IPS-18c (cell line): Measurements from ENCODE around the gene PTPRN2.
"Not testable (repeated sequence)": the region's sequence is repeated elsewhere in the genome, so short reads cannot be mapped to it uniquely, and the experiment has no call there.

Experiments
- H3K4me3 ChIP-seq: 2 replicates; pipeline ENCODE4 v1.7.0; 2013; ENCODE audit warnings: low read depth, mild to moderate bottlenecking, low read length, moderate library complexity; ENCODE audit not compliant: insufficient read depth
- H3K9me3 ChIP-seq: one replicate; pipeline ENCODE4 v1.6.1; 2013; ENCODE audit warnings: mild to moderate bottlenecking, low read length, moderate library complexity; ENCODE audit not compliant: control insufficient read depth, insufficient read depth

The PTPRN2 gene

GRCh38 chr7:157599491-157599890 is 988.1 kb downstream of the PTPRN2 start:
- peaks cover 44% of the 10 kb centered on the region for H3K9me3 ChIP-seq
- no peak overlapping the region for H3K4me3 ChIP-seq

DNA sequence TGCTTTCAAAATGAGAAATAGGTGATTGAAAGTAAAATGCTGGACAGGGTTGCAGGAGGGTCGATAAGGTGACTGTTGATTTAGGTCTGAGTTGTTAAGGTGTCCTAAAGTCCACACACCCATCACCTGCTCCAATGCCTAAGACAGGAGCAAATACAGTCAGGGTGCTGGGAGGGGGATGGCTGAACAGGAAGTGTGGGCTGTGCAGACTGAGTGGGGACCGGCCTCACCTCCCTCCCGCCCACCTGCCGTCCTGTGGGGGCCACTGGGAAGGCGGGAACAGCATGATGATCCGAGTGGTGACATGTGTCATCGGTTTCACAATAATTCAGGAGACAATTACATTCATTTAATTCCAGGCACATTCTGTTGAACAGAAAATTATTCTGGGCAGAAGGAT is 990.1 kb downstream of the PTPRN2 start:
- no peak overlapping the region for H3K4me3 ChIP-seq
- H3K9me3 ChIP-seq = peaks cover 34% of the 10 kb centered on the region

DNA sequence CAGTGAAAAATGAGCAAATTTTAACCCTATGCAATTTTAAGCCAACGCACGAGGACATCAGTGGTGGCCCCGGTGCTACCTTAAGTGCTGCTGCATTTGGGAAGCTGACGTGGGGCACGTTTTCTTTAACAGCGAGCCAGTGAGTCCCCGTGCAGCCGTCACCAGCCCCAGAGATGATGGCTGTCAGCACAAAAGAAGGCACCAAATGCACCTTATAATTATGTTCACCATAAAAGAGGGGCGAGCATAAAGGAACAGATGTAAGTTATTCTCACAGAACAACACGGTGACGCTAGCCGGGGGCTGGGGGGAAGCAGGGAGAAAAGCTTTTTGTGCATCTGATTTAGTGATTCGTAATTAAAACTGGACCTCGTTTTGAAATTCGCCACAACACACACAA is 990.7 kb downstream of the PTPRN2 start:
- H3K4me3 ChIP-seq = no peak overlapping the region
- H3K9me3 ChIP-seq = peaks cover 30% of the 10 kb centered on the region

GRCh38 chr7:157596471-157596870 is 991.2 kb downstream of the PTPRN2 start:
- peaks cover 29% of the 10 kb centered on the region for H3K9me3 ChIP-seq
- no peak overlapping the region; the same call in 1 of the 2 replicates for H3K4me3 ChIP-seq

- H3K4me3 ChIP-seq = no peak overlapping the region
- H3K9me3 ChIP-seq = peaks cover 29% of the 10 kb centered on the region
Measured at GRCh38 chr7:157596026-157596425, 991.6 kb downstream of the PTPRN2 start.

- Histone ChIP-seq H3K4me3 (no peak overlapping the region; the same call in 1 of the 2 replicates), H3K9me3 (peaks cover 28% of the 10 kb centered on the region)
Measured at GRCh38 chr7:157595086-157595855, 992.4 kb downstream of the PTPRN2 start.

DNA sequence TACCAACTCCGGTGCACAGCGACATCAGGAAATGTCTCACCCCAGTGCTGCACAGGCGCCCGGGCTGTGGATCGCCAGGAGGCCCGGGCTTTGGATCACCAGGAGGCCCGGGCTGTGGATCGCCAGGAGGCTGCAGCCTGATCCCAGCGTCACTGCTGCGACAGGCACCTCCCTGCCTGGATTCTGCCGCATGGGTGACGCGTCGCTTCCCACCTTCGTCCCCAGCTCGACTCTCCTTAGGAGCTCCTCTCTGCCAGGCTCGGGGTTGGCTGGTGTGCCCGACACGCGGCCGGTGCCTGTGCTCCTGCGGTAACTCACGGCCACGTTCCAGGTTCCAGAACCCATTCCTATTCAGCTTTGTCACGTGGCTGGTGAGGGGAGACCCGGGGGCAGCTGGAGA is 993.3 kb downstream of the PTPRN2 start:
- H3K9me3 ChIP-seq = peaks cover 32% of the 10 kb centered on the region
- H3K4me3 ChIP-seq = no peak overlapping the region

- H3K9me3 ChIP-seq = peaks cover 32% of the 10 kb centered on the region
- H3K4me3 ChIP-seq = no peak overlapping the region
Measured at GRCh38 chr7:157593541-157593940, 994.1 kb downstream of the PTPRN2 start.

DNA sequence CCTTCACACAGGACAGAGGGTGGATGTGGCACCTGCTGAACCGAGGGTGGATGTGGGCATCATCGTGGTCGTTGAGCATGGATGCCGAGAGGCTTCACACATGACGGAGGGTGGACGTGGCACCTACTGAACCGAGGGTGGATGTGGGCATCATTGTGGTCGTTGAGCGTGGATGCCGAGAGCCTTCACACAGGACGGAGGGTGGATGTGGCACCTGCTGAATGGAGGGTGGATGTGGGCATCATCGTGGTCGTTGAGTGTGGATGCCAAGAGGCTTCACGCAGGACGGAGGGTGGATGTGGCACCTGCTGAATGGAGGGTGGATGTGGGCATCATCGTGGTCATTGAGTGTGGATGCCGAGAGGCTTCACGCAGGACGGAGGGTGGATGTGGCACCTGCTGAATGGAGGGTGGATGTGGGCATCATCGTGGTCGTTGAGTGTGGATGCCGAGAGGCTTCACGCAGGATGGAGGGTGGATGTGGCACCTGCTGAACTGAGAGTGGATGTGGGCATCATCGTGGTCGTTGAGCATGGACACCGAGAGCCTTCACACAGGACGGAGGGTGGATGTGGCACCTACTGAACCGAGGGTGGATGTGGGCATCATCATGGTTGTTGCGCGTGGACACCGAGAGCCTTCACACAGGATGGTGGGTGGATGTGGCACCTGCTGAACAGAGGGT is 994.8 kb downstream of the PTPRN2 start:
- H3K4me3 ChIP-seq = not testable (repeated sequence)
- H3K9me3 ChIP-seq = peaks cover 32% of the 10 kb centered on the region

DNA sequence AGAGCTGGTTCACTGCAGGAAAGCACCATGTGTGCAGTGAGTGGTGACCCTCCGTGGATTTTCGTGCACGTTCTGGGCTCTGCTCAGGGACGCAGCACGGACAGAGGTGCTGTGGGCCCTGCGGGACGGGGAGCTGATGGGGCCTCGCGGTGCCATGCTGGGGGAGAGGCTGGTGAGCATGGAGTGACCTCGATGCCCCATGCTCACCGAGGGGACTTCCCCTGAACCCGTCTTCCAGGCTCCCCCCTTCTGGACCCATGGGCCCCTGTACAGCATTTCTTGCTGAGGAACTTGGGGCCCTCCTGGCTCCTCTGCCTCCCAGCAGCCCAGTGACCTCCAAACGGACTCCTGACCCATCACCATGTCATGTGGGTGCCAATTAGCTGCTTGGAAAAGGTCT is 997.1 kb downstream of the PTPRN2 start:
- H3K9me3 ChIP-seq = peaks cover 22% of the 10 kb centered on the region
- H3K4me3 ChIP-seq = no peak overlapping the region; the same call in 1 of the 2 replicates

- peaks cover 26% of the 10 kb centered on the region for H3K9me3 ChIP-seq
- H3K4me3 ChIP-seq = no peak overlapping the region
Measured at GRCh38 chr7:157589680-157590079, 997.9 kb downstream of the PTPRN2 start.

DNA sequence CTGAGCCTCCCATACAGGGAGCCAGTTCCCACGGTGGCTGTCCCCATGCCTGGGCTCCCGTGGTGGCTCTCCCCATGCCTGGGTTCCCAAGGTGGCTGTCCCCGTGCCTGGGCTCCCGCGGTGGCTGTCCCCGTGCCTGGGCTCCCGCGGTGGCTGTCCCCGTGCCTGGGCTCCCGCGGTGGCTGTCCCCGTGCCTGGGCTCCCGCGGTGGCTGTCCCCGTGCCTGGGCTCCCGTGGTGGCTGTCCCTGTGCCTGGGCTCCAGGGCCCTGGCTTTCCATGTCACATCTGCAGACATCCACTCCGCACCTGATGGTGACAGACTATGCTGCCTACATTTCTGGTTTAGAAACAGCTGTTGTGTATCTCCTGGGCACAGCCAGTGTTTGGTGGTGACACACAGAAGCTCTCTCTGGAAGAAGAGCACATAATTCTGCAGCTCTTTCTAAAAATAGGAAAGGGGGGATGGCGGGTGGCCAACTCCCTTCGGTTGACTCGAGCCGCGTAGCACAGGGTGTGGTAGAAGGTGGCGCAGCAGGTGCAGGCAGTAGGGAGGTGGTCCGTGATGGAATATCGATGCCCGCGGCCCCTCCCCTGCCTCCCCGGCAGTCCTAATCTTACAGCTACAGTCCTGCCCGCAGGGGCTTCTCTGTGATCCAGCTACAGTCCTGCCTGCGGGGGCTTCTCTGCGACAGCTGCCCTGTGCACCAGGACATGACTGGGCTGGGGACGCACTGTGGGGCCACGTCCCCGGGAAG is 999.6 kb downstream of the PTPRN2 start:
- H3K9me3 ChIP-seq = peaks cover 26% of the 10 kb centered on the region
- H3K4me3 ChIP-seq = no peak overlapping the region; the same call in 1 of the 2 replicates

DNA sequence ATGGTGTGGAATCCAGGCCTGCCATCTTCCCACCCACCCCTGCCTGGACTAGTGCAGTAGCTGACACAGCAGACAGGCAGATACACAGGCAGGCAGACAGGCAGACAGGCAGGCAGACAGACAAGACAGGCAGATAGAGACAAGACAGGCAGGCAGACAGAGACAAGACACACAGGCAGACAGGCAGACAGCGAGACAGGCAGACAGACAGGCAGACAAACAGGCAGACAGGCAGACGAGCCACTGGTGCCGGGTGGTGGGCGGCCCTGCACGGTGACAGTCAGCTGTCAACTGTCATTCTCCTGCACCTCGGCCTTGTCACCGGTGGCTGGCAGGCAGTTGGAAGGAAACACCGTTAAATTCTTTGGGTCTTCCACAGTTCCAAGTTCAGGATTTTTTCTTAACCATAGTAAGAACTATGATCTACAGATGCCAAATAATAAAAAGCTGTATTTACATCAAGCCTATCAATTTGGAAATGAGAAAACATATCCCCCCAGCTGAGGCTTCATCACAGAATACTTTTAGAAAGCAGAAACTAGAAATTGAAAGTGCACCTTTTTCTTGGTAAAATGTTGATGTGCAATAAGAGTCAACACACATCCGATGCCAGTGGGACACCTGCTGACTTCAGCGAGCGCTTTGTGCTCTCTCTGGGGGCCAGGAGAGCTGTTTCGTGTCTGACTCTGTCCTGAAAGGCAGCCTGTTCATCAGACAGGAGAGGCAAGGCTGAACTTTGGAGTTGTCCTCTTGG is 1000.4 kb downstream of the PTPRN2 start:
- Histone ChIP-seq H3K9me3 (peaks cover 26% of the 10 kb centered on the region), H3K4me3 (peak overlapping the region; percentile 11; the same call in 1 of the 2 replicates)

DNA sequence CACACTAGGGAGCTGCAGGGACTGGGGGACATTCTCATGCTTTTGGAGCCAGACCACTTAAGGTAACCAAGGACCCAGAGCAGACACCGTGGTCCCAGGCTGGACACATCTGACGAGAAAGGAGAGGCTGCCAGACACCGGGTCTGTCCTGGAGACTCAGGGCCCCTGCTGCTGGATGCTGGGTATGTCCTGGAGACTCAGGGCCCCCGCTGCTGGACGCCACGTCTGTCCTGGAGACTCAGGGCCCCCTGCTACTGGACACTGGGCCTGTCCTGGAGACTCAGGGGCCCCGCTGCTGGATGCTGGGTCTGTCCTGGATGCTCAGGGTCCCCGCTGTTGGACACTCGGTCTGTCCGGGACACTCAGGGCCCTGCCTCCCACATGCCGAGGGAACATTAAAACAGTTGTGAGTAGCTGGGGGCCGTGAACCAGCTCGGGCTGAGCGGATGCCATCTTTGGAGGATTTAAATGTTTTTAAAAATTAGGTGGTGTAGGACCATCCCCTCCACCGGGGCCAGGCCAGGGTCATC is 1001.1 kb downstream of the PTPRN2 start:
- peaks cover 26% of the 10 kb centered on the region for H3K9me3 ChIP-seq
- H3K4me3 ChIP-seq = 0 out of 2 replicates have a peak overlapping the region, but pooled peaks have one; percentile 11

- H3K9me3 ChIP-seq = peaks cover 26% of the 10 kb centered on the region
- H3K4me3 ChIP-seq = peak overlapping the region; percentile 17; the same call in 1 of the 2 replicates
Measured at GRCh38 chr7:157585113-157585861, 1002.3 kb downstream of the PTPRN2 start.

- H3K4me3 ChIP-seq = no peak overlapping the region
- peaks cover 22% of the 10 kb centered on the region for H3K9me3 ChIP-seq
Measured at GRCh38 chr7:157584420-157584819, 1003.2 kb downstream of the PTPRN2 start.
